ENCODE measurements around the gene POLR3GL. TPM values are rescaled to one million over a fixed set of nuclear protein-coding genes. Genes with fewer than 3 reads are reported as not detected.

POLR3GL gene
- total RNA-seq, 1 experiment from 2014 or later, result 18.4 TPM

DNA sequence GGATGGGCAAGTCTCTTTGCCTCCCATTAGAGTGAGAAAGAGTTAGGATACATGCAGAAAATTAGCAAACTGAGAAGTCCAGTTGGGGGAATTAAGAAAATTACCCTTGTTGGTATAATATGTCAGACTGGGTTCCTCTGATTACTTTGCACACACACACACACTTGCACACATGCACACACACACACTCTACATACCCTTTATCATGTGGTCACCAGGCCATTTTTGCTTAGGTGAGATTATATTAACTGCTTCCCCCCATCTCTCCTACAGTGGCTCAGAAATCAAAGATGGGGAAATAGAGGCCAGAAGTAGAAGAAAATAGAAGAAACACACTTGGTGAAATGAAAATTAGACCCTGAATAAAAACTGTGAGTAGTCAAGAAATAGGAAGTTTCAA, 5.8 kb upstream of the POLR3GL start:
- no peaks in the 10 kb centered on the region for H3K27me3 ChIP-seq
- H3K27ac ChIP-seq, result no peak overlapping the region
- no peaks in the 10 kb centered on the region for H3K9me3 ChIP-seq (replicated peaks)
- no peak overlapping the region for H3K4me3 ChIP-seq
- no peaks in the 10 kb centered on the region for H3K36me3 ChIP-seq
- DNase-seq, result no peak
- peaks cover 16% of the 10 kb centered on the region for H3K4me1 ChIP-seq

DNA sequence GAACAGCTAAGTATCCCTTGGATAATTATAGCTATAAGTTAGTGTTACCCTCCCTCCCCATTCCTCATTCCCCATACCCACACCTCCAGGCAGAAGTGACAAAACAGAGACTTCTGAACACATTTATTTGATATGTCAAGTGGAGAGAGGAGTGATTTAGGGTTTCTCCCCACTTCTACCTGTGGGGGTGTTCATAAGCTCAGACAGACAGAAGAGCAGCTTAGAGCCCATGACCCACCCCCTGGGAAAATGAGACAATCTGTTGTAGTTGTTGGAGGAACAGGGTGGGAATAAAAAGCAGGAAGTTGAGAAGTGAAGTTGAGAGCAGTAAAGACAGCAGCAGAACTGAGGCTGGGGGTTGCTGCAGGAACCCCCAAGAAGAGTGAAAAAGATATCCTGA, 5.2 kb upstream of the POLR3GL start:
- Histone ChIP-seq H3K4me1 (peaks cover 17% of the 10 kb centered on the region), H3K36me3 (no peaks in the 10 kb centered on the region)
- no peak for DNase-seq

DNA sequence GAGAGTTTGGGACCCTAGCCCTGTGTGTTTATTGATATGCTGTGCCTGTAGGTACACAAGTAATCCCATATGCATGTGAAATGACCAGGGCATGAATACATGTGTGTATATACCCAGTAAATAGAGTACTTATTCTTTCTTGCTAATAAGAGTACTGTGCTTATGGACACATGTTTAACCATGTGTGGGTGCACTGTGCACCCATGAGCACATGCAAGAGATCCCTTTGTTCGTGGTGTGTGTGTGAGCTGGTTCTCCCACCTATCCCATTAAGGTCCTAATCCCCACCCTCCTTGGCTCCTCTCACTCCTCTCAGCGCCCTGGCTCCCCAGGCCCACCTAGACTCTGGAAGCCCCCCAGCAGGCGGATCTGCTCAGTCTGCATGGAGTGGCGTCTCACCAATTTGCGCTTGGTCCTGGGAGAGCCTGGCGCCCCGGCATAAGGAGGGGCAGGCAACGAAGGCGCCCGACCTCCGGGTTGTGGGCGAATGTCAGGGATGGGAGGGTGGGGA, 4.5 kb upstream of the POLR3GL start:
- H3K9me3 ChIP-seq (replicated peaks), result no peaks in the 10 kb centered on the region
- H3K36me3 ChIP-seq, result no peaks in the 10 kb centered on the region
- H3K4me1 ChIP-seq, result peaks cover 18% of the 10 kb centered on the region
- no peak overlapping the region; the same call in 1 of the 2 replicates for H3K27ac ChIP-seq
- no peak for DNase-seq
- H3K4me3 ChIP-seq, result peak overlapping the region; percentile 75
- H3K27me3 ChIP-seq, result no peaks in the 10 kb centered on the region

More for the DNA sequence above, 5.2 kb upstream of the POLR3GL start:
- H3K27me3 ChIP-seq, result no peaks in the 10 kb centered on the region
- H3K9me3 ChIP-seq (replicated peaks), result no peaks in the 10 kb centered on the region
- no peak overlapping the region for H3K27ac ChIP-seq
- no peak overlapping the region for H3K4me3 ChIP-seq

DNA sequence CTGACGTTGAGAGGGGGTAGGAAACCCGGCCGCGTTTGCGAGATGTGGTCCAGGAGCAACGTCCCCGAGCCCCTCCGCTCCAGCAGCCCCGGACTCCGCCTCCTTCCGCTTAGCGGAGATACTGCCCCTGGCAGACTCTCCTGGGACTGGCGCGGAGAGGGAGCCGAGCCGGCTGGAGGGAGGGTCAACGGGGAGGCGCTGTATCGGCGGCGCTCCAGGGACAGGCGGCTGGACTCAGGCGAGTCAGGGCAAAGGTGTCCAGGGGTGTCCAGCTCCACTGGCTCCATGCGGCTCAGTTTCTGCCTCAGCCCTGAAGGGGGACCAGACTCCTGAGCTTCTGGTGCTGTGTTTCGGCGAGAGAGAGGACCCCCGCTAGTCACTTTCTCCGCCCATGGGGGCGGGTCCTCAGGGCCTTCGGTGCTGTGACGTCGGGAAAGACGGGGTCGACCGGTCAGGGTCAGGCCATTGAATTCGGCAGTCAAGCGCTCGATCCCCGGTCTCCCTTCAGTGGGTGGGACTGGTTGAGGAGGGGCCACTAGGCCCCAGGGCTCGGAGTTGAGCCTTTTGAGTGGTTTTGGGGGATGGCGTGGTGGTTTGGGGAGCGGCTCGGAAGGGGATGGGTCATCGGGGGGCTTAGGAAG, 3.9 kb upstream of the POLR3GL start:
- Histone ChIP-seq H3K4me3 (peak overlapping the region; percentile 75), H3K27ac (peak overlapping the region; percentile 6; the same call in 1 of the 2 replicates), H3K36me3 (no peaks in the 10 kb centered on the region), H3K4me1 (peaks cover 22% of the 10 kb centered on the region), H3K27me3 (no peaks in the 10 kb centered on the region), H3K9me3 (replicated peaks) (no peaks in the 10 kb centered on the region)
- DNase-seq, result peak; percentile 78 to 82

DNA sequence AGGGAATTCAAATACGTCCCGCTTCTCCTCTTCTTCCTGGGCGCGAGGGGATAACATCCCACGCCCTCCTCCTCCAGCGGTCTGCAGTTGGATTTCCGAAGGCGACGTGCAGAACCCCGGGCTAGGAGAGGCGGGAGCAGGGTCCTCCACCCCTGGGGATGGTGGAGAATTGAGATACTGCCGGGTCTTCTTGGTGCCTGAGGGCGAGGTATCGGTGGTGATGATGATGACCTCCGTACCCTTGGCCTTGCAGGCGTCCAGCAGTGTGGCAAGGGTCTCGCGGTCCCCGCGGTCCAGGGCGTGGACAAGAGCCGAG, 3.4 kb upstream of the POLR3GL start:
- no peaks in the 10 kb centered on the region for H3K36me3 ChIP-seq
- H3K4me1 ChIP-seq, result peaks cover 19% of the 10 kb centered on the region
- H3K9me3 ChIP-seq (replicated peaks), result no peaks in the 10 kb centered on the region
- DNase-seq, result no peak
- H3K4me3 ChIP-seq, result peak overlapping the region; percentile 75
- H3K27ac ChIP-seq, result peak overlapping the region; percentile 6; the same call in 1 of the 2 replicates
- no peaks in the 10 kb centered on the region for H3K27me3 ChIP-seq

DNA sequence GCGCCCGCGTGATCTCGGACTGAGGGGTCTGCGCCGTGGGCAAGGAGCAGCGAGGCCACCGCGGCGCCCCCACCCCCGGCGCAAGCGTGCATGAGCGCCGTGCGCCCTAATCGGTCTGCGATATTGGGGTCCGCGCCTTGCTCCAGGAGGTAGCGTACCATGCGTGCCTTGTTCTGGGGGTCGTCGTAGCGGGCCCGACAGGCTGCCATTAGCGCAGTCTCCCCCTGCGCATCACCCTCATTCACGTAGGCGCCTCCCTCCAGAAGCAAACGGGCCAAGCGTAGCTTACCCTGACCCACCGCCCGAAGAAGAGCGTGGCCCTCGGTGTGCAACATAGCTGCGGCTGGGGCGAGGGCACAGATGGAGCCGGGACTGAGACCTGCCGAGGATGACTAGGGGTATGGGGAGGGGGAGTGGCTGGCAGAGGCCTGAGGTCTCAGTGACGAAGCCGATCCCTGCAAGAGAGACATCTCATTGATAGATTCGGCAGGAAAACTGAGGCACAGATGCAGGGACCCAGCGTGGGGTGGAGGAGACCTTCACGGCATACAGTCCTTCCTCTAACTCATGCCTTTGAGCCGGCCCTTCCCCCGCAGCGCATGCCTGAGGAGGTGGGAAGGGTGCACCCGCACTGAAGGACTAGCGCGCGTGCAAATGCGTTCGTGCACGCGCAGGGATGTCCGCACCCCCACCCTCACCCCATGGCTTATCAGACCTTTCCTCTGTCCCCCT, 2.9 kb upstream of the POLR3GL start:
- H3K27ac ChIP-seq, result no peak overlapping the region
- H3K4me3 ChIP-seq, result peak overlapping the region; percentile 75
- no peaks in the 10 kb centered on the region for H3K36me3 ChIP-seq
- H3K27me3 ChIP-seq, result no peaks in the 10 kb centered on the region
- no peak for DNase-seq
- H3K9me3 ChIP-seq (replicated peaks), result no peaks in the 10 kb centered on the region
- peaks cover 19% of the 10 kb centered on the region for H3K4me1 ChIP-seq

DNA sequence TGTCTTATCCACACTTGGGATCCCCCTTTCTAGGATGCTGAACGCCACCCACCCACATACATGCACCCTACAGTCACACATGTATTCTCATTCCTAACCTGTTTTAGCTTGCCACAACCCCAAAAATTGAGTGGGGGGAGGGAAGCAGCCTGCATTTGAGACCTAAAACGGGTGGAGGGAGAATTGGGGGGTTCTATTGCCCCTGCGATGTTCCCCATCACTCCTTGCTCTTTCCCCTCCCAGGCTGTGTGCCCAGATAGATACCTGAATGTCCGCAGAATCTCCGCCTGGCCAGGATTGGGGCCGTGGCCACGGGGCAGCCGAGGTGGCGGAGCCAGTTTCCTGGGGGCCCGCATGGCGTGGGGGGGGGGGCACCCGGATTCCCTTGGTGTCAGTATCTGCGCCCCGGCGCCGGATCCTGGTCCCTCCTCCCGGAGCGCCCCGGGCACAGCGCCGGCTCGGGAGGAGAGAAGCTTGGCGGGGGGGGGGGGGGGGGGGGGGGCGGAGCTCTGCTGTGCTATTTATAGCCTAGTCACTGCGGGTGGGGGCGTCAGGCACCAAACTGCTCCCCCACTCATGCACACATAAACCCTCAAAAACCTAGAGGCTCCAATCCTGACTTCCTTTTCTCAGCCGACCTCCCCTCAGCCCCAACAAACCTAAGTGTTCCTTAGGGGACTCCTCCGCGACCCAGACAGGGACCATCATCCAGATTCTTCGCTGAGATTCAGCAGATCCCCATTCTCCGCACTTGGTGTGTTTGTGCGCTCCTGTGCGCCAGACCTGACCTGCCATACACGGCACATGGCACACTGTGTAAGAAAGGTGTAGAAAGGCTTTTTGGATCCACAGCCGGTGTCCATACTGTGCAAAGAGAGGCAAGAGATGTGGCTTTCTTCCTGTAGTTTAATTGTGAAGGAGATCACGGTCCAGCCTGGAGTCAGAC, 2.1 kb upstream of the POLR3GL start:
- no peaks in the 10 kb centered on the region; the same call in 1 of the 2 replicates for H3K9me3 ChIP-seq (replicated peaks)
- peaks cover 19% of the 10 kb centered on the region for H3K4me1 ChIP-seq
- H3K36me3 ChIP-seq, result no peaks in the 10 kb centered on the region
- no peak overlapping the region for H3K27ac ChIP-seq
- no peaks in the 10 kb centered on the region for H3K27me3 ChIP-seq
- peak in 1 of 2 experiments; percentile 42 for DNase-seq
- peak overlapping the region; percentile 64 for H3K4me3 ChIP-seq

DNA sequence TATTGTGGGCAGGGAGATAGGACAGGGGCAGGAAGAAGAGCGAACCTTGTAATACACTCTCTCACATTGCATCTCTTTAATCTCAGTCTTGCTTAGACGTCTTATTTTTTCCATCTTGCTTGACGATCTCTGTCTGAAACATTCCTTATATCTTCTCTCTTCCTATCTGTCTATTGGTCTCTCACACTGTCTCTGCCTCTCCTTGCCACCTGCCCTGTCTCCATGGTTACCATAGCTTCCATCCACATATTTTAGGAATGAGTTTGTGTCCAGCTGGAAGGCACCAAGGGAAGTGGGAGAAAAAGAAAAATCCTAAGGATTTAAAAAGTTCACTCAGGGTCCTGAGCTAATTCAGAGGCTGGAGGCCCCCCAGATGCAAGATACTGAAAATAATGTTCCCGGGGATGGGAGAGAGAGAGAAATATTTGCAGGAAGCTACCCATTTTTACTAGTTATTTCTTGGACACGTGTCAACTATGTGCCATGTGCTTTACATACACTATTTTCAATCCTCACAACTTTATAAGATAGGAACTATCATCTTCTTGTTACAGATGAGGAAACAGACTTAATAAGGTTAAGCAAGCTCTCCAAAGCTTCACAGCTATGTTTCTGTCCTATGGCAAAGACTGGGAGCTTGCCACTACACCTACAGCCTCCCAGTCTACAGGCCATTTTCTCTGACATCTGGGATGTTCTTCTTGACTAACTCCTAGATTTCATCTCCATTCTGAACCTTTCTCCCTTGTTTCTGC, 1.0 kb upstream of the POLR3GL start:
- peak; percentile 47 to 67 for DNase-seq
- Histone ChIP-seq H3K27ac (peak overlapping the region; percentile 36), H3K4me3 (peak overlapping the region; percentile 64), H3K9me3 (replicated peaks) (peaks cover 4% of the 10 kb centered on the region; the same call in 1 of the 2 replicates), H3K36me3 (0 out of 2 replicates have a peak, but pooled peaks cover 3% of the 10 kb centered on the region), H3K4me1 (peaks cover 17% of the 10 kb centered on the region), H3K27me3 (no peaks in the 10 kb centered on the region)

DNA sequence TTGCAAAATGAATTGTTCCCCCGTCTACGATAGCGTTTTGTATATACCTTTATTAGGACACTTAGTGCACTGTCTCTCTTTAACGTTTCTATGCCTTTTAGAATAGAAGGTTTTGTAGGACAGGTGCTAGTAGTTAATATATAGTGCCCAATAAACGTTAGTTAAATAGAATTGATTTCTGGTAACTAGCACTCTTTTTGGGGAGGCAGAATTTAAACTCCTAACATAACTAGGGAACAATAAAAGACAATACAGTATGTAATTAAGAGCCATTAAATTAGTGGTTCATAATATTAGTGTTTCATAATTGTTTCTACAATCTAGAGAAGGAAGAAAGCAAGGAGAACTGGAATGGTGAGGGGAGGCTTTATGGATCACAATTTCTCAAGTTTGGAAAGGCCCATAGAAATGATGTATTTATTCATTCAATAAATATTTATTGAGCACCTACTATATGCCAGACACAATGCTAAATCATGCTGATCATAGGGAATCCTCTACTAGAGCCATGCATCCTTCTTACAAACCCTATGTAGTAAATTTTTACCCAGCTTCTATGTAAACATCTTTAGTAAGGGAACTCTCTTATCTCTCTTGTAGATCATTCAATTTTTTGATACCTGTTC, 742 bp downstream of the POLR3GL start:
- Histone ChIP-seq H3K9me3 (replicated peaks) (peaks cover 4% of the 10 kb centered on the region; the same call in 1 of the 2 replicates), H3K4me1 (peaks cover 14% of the 10 kb centered on the region), H3K27ac (no peak overlapping the region), H3K36me3 (0 out of 2 replicates have a peak, but pooled peaks cover 3% of the 10 kb centered on the region), H3K4me3 (peak overlapping the region; percentile 64), H3K27me3 (no peaks in the 10 kb centered on the region)
- DNase-seq, result no peak

DNA sequence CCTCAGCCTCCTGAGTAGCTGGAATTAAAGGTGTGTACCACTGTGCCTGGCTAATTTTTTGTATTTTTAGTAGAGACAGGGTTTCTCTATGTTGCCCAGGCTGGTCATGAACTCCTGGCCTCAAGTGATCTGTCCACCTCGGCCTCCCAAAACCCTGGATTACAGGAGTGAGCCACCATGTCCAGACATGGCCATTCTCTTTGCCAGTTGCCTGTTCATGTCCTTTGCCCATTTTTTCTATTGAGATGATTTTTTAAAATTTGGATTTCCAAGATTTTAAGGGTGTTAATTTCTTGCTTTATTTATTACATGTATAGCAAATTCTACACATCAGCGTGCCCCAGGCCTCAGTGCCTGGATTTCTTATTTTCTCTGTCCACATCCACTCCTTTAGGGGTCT, 2.8 kb downstream of the POLR3GL start:
- Histone ChIP-seq H3K4me3 (no peak overlapping the region), H3K27ac (no peak overlapping the region)

DNA sequence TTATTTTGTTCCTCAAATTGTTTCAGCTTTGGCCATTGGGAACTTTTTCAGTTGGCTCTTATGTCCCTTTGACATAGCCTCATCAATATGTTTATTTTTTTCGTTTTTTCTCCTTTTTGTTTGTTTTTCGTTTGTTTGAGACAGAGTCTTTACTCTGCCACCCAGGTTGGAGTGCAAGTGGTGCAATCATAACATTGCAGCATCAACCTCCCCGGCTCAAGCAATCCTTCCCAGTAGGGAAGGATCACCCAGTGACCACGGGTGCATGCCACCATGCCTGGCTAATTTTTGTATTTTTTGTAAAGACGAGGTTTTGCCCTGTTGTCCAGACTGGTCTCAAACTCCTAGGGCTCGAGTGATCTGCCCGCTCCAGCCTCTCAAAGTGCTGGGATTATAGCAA, 8.1 kb downstream of the POLR3GL start:
- no peaks in the 10 kb centered on the region for H3K27me3 ChIP-seq
- peaks cover 14% of the 10 kb centered on the region for H3K4me1 ChIP-seq
- H3K27ac ChIP-seq, result no peak overlapping the region
- no peak overlapping the region for H3K4me3 ChIP-seq
- H3K36me3 ChIP-seq, result 0 out of 2 replicates have a peak, but pooled peaks cover 3% of the 10 kb centered on the region
- H3K9me3 ChIP-seq (replicated peaks), result peaks cover 4% of the 10 kb centered on the region; the same call in 1 of the 2 replicates
- DNase-seq, result no peak

More for the DNA sequence above, 2.8 kb downstream of the POLR3GL start:
- Histone ChIP-seq H3K4me1 (peaks cover 11% of the 10 kb centered on the region), H3K36me3 (0 out of 2 replicates have a peak, but pooled peaks cover 3% of the 10 kb centered on the region), H3K27me3 (no peaks in the 10 kb centered on the region), H3K9me3 (replicated peaks) (peaks cover 4% of the 10 kb centered on the region; the same call in 1 of the 2 replicates)
- no peak for DNase-seq

DNA sequence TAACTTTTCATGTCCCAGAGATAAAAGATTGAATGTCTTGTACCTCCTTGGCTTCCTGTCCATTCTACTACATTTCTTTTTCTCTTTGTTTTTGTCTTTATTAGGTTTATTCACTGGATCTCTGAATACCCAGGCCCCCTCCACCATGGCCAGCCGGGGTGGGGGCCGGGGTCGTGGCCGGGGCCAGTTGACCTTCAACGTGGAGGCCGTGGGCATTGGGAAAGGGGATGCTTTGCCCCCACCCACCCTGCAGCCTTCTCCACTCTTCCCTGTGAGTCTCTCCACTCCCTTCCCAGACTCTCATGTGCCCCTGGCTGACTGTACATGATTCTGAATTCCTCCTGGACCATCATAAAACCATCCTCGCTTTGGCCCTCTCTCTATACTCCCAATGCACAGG, 10.2 kb downstream of the POLR3GL start:
- Histone ChIP-seq H3K4me3 (no peak overlapping the region), H3K27ac (peak overlapping the region; percentile 62), H3K36me3 (no peaks in the 10 kb centered on the region), H3K4me1 (peaks cover 32% of the 10 kb centered on the region), H3K9me3 (replicated peaks) (no peaks in the 10 kb centered on the region), H3K27me3 (no peaks in the 10 kb centered on the region)
- DNase-seq, result no peak

DNA sequence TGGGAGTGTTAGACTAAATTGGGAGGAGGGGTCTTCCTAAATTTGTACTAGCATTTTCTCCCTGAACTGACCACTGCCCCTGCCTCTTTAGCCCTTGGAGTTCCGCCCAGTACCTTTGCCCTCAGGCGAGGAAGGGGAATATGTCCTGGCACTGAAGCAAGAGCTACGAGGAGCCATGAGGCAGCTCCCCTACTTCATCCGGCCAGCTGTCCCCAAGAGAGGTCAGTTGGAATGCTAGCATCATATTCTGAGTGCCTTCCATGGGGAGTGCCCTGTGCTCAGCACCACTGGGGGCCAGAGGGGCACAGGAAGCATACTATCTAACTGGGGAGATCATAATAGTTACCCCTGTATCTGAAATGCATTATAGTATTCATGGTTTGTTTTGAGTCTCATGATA, 10.7 kb downstream of the POLR3GL start:
- peaks cover 37% of the 10 kb centered on the region for H3K4me1 ChIP-seq
- H3K27me3 ChIP-seq, result no peaks in the 10 kb centered on the region
- peak overlapping the region; percentile 62 for H3K27ac ChIP-seq
- no peaks in the 10 kb centered on the region for H3K36me3 ChIP-seq
- peak; percentile 61 to 65 for DNase-seq
- H3K4me3 ChIP-seq, result no peak overlapping the region
- no peaks in the 10 kb centered on the region for H3K9me3 ChIP-seq (replicated peaks)

Data from SJCRH30 (cell line).